BJ (cell line): ENCODE measurements around the gene KIRREL3. TPM values are rescaled to one million over a fixed set of nuclear protein-coding genes. Genes with fewer than 3 reads are reported as not detected.

Experiments
- CTCF ChIA-PET: fragments of 350-600 bp; formaldehyde crosslinking; extraction: SDS; loops from one replicate; lab custom pipeline; 2021; ENCODE audit warnings: antibody characterized with exemption, inconsistent platforms; lab: Yijun Ruan, JAX
- POLR2A ChIA-PET: fragments of 300-600 bp; sonication (Branson Sonifier 250); formaldehyde crosslinking; extraction: SDS; loops from one replicate; lab custom pipeline; 2021; ENCODE audit warnings: antibody characterized with exemption; lab: Charles Lee
- DNase-seq: peaks from one replicate; pipeline ENCODE4 v3.0.0-alpha.2; 2011; ENCODE audit warnings: low read depth
- H3K27me3 ChIP-seq: 2 replicates; pipeline ENCODE4 v1.6.0; 2011; ENCODE audit warnings: low read length; ENCODE audit not compliant: control insufficient read depth, insufficient read depth
- H3K36me3 ChIP-seq: 2 replicates; pipeline ENCODE4 v1.5.1; 2011; ENCODE audit warnings: low read length; ENCODE audit not compliant: control insufficient read depth, insufficient read depth
- H3K4me3 ChIP-seq: 2 replicates; pipeline ENCODE4 v1.5.1; 2011; ENCODE audit warnings: low read depth, mild to moderate bottlenecking, control low read depth, low read length
- polyA plus RNA-seq: library from polyadenylated mRNA; depleted of rRNA; stranded (reverse); fragments of >200 nt; gene quantifications from 2 replicates; pipeline ENCODE4 v1.2.3, GENCODE V29; 2011
- TF ChIP-seq, protein P1 (sequence below): IDR thresholded peaks from 2 replicates; pipeline ENCODE4 v1.5.1; 2011; ENCODE audit warnings: low read depth, mild to moderate bottlenecking, control low read depth, inconsistent platforms, low read length, moderate library complexity; ENCODE audit not compliant: insufficient read depth

KIRREL3 gene
- polyA plus RNA-seq, 1 experiment = 19.6 TPM

DNA sequence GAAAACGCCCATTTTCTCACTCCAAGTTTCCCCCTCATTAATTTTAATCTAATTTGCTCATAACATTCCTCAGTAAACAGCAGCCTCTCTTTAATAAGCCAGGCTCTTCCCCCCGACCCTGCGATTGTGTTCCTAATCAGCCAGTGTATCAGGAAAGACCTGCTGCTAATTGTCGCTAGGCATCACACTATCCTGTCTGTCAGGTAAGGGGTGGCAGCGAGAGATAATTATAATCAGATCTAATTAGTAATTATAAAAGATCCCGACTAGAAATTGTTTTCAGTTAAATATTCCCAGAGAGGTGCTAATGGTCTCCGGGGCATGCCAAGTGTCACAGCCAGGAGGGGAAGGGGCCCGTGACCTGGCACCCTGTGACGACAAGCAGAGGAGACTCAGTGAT, 502.3 kb downstream of the KIRREL3 start:
- TF ChIP-seq, protein P1, sequence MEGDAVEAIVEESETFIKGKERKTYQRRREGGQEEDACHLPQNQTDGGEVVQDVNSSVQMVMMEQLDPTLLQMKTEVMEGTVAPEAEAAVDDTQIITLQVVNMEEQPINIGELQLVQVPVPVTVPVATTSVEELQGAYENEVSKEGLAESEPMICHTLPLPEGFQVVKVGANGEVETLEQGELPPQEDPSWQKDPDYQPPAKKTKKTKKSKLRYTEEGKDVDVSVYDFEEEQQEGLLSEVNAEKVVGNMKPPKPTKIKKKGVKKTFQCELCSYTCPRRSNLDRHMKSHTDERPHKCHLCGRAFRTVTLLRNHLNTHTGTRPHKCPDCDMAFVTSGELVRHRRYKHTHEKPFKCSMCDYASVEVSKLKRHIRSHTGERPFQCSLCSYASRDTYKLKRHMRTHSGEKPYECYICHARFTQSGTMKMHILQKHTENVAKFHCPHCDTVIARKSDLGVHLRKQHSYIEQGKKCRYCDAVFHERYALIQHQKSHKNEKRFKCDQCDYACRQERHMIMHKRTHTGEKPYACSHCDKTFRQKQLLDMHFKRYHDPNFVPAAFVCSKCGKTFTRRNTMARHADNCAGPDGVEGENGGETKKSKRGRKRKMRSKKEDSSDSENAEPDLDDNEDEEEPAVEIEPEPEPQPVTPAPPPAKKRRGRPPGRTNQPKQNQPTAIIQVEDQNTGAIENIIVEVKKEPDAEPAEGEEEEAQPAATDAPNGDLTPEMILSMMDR = no peak
- Histone ChIP-seq H3K4me3 (no peak overlapping the region), H3K36me3 (no peaks in the 10 kb centered on the region; the same call in 1 of the 2 replicates), H3K27me3 (no peaks in the 10 kb centered on the region)
- DNase-seq = no peak
- ChIA-PET POLR2A (no interaction called here), CTCF (interaction anchor here (2.9 kb wide), 1 partner anchor 17 kb away, joined by 8 read pairs; no protein-coding TSS in a partner anchor)

DNA sequence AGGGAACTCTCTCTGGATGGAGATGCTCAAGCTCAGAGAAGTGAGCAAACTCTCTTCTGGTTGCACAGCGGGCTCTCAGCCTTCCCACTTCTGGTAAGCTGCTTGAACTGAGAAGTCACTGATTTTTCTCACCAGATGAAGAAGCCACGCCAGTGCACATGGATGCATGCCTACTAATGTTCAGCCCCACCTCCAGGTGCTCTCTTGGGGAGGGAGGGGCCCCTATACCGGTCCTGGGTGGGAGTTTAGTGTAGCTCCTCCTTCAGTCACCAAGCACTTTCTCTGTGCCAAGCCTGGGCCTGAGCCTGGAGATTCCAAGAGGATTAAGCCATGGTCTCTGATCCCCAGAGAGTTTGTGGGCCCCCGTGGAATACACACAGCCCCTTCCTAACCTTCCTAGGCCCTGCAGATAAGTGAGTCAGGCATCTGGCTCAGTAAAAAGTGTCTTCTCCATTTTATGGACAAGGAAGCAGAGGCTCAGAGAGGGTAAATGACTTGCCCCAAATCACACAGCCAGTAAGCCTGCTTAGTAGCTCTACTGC, 502.9 kb downstream of the KIRREL3 start:
- Histone ChIP-seq H3K4me3 (no peak overlapping the region), H3K27me3 (no peaks in the 10 kb centered on the region), H3K36me3 (no peaks in the 10 kb centered on the region; the same call in 1 of the 2 replicates)
- TF ChIP-seq, protein P1 = no peak
- DNase-seq = no peak
- POLR2A ChIA-PET = no interaction called here
- CTCF ChIA-PET = interaction anchor here (2.9 kb wide), 1 partner anchor 17 kb away, joined by 8 read pairs; no protein-coding TSS in a partner anchor

- ChIA-PET CTCF (interaction anchor here (2.9 kb wide), 1 partner anchor 16 kb away, joined by 8 read pairs; no protein-coding TSS in a partner anchor), POLR2A (no interaction called here)
- no peak for DNase-seq
- TF ChIP-seq, protein P1 = no peak
- no peaks in the 10 kb centered on the region for H3K27me3 ChIP-seq
- no peak overlapping the region for H3K4me3 ChIP-seq
- H3K36me3 ChIP-seq = no peaks in the 10 kb centered on the region; the same call in 1 of the 2 replicates
Measured at GRCh38 chr11:126496576-126497337, 503.8 kb downstream of the KIRREL3 start.

DNA sequence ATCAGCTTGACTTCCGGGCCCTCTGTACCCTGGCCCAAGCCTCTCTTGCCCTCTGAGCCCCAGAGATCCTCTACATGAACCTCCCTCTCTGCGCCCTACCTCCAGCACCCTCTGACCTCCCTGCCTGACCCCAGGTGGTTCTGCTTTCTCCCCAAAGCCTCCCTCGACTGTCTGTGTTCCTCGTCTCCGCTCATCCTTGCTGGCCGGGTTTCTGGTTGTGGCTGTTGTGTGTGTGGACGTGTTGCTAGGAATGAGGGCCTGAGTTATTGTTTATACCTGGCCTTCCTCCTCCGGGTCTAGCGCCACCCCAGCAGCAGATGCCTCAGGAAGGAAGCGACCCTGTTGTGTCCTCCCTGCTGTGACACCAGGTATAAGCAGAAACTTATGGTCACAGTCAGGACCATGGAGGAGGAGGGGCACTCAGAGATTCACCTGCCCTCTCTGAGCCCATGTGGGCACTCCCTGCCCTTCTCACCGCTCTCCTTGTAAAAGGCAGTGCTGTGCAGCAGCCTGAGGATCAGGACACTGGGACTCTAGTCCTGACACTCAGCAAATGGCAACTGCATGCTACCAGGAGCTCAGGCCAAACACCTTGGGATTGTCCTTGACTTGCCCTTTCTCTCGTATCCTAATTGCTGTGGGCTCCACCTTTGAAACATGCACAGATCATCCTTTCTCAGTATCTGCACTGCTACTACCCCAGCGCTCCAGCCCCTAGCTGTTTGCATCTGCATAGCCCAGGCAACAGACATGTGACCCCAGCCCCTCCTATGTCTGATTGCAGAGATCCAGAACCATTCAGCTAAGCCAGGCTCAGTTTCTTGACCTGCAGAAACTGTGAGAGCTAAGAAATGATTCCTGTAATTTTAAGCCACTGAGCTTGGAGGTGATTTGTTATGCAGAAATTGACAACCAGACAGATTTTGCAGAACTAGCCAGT, 505.0 kb downstream of the KIRREL3 start:
- POLR2A ChIA-PET = no interaction called here
- no peak overlapping the region for H3K4me3 ChIP-seq
- H3K27me3 ChIP-seq = no peaks in the 10 kb centered on the region
- CTCF ChIA-PET = interaction anchor here (1.7 to 2.9 kb wide), 2 partner anchors 14 to 15 kb away, joined by 6 to 8 read pairs; no protein-coding TSS in a partner anchor
- no peaks in the 10 kb centered on the region; the same call in 1 of the 2 replicates for H3K36me3 ChIP-seq
- no peak for DNase-seq
- TF ChIP-seq, protein P1 = no peak
